Measurements from ENCODE around the gene TTC17.
"Not testable (repeated sequence)": the region's sequence is repeated elsewhere in the genome, so short reads cannot be mapped to it uniquely, and the experiment has no call there.

TTC17 gene

DNA sequence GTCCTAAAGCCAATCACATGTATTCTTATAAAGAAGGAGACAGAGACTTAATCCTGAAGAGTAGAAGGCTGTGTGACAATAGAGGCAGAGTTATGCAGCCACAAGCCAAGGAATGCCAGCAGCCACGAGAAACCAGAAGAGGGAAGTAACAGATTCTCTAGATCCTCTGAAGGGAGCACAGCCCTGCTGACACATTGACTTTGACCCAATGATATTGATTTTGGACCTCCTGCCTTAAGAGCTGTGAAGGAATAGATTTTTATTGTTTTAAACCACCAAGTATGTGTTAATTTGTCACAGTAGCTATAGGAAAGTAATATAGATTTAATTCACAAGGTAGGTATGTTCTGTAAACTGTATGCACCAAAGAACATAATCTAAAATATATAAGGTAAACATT lies 103.6 kb downstream of the TTC17 start:
- DNase-seq: no peak

DNA sequence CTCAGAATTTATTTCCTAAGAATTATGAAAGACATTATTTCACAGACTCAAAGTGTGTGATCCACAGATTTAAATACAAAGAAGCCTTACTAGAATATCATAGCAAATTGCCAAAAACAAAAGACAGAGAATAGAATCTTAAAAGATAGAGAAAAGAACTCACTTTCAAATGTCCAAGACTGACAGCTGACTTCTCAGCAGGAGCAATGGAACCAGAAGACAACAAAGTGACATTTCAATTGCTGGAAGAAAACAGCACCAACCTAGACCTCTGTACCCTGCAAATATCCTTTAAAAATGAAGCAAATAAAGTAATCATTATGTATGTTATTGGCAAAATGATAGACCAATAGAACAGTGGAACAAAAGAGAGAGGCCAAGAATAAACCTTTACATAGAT lies 109.2 kb downstream of the TTC17 start:
- no peak for DNase-seq

DNA sequence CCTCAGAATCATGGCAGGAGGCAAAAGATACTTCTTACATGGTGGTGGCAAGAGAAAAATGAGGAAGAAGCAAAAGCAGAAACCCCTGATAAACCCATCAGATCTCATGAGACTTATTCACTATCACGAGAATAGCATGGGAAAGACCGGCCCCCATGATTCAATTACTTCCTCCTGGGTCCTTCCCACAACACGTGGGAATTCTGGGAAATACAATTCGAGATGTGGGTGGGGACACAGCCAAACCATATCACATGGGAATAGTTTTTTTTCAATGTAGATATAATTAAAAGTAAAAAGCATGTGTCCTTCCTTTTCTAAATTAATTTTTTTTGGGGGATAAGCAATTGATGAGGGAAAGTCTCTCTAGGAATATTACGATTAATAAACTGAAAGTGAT lies 118.8 kb downstream of the TTC17 start:
- not testable (repeated sequence) for DNase-seq

DNA sequence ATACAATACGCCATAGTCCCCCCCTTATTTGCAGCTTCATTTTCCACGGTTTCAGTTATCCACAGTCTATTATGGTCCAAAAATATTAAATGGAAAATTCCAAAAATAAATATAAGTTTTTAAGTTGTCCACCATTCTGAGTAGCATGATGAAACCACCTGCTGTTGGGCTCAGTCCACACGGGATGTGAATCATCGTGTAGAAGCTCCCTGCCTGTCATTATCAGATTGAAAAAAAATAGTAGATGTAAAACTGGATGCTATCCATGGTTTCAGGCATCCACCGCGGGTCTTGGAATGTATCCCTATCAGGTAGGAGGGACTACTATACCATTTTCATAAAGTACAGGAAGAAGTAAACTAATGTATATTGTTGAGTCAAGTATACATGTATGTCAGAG lies 127.4 kb downstream of the TTC17 start:
- DNase-seq: no peak

DNA sequence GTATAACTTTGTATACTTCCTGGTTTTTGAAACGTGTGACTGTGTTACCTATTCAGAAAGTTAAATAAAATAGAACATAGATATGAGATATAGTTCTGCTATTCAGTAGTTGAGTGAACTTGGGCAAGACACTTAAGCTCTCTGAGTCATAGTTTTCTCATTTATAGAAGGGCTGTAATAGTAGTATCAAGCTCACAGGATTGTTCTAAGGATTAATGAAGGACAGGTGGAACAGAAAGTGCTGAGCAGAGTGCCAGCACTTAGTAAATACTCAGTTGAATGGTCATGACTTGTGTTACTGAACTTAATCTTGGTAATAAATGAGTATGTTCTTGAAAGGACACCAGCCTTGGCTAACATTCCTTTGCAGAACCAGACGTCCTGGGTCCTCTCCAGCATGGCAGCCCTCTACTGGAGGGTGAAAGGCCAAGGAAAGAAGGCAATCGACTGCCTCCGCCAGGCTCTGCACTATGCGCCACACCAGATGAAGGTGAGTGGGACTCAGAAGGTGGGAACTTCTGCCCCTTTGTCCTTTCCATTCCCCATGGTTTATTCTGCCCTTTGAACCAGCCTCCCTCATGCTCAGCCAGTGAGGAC lies 131.2 kb downstream of the TTC17 start:
- no peak for DNase-seq

DNA sequence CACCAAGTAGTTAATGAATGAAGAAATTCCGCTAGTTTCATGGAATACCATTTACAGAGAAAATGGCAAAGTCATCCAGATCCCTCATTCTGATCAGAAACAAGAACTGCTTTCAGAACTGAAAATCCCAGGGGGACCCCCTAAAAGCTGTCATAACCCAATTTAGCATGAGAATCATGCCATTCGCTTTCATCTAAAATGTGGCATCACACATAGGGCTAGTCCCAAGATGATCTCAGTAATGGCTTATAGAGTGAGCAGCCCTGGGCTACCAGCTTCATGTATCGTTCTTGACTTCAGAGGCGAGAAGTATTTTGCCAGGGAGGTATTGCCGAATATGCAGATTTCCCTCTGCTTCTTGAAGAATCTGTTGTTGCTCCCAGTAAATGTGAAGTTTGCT lies 134.0 kb downstream of the TTC17 start:
- DNase-seq: no peak

DNA sequence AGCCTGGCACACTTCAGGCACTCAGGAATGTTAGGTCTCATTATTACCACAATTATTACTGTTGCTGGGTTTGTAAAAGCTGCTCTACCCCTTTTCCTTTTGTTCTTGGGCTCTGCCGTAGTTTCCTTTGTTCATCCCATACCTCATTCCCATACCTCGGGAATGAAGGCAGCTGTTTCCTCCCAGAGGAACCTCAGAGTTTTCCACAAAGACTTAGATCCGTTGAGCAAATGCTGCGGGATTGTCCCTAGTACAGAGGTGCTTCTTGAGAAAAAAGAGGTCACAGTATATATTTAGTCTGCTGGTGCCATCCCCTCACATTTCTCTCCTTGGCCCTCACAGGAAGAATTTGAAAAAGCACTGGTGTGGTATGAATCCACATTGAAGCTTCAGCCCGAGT lies 134.7 kb downstream of the TTC17 start:
- DNase-seq: no peak

DNA sequence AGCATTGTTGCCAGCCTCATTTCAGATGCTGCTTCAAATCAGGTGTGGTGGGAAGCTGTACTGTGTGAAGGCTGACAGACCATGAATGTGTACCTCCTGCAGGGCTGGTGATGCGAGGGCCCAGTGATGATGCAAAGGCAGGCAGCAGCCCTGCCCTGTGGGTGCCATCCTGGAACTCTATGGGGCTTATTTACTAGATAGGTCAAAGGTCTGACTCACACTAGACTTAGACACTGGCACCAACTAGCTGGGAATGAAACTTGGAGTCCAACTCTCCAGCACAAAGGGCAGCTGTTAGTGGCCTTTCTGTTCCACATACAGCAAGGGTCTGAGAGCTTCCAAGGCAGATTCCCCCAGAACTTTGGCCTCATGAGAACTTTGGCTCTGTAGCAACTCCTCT lies 138.4 kb downstream of the TTC17 start:
- no peak for DNase-seq

DNA sequence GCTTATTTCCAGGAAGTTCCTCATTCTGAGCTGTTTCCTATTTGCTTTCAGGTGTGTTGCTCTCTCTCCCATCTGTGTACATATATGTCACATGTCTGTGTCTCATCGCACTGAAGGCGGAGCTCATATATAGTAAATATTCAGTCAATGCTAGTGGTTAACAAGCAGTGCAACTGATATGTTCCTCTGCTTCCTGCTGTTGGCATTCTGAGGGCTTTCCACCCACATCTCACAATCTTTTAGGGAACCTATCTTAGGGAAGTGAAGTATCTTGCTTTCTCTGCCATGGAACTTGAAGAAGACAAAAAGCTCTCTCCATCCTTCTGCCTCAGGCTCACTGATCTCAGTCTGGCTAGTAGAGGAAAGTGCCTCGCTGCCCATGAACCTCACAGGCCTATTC lies 139.8 kb downstream of the TTC17 start:
- no peak for DNase-seq

DNA sequence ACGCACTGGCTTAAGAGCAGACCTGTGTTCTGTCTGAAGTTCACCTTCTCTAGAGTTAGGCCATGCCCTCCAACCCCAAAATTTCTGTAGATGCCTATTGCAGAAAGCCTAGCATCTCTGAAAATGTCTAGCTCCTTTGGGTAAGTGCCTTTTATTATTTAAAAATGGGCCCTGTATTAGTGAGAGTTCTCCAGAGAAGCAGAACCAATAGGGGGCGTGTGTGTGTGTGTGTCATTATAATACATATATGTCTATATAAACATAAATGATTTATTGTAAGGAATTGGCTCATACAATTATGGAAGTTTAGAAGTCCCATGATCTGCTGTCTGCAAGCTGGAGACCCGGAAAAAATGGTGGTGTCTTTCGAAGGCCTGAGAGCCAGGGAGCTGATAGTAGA lies 144.7 kb downstream of the TTC17 start:
- no peak for DNase-seq

DNA sequence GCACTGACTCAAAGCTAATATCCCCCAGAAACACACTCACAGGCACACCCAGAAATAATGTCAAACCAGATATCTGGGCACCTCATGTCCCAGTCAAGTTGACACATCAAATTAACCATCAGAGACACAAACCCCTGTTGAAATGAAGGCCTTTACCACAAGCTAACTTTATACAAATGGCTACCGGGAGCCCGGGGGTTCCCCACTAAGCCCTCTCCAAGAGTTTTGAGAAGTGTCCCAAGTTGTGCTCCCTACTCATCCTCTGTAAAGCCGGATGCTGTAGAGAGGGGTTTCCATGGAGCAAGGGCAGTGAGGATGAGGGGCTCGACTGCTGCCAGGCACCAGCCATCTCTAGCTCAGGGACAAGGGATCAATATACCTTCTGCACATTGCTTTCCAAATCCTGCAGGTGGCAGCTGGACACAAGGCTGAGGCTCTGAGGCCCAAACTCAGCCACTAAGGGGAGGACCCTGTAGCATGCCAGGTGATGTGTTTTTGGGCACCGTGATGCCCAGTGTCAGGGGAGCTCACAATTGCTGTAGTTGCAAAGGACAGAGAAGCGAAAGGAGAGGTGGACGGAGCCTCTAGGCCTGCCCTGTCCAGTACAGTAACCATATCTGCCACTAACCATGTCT lies 145.7 kb downstream of the TTC17 start:
- no peak for DNase-seq

DNA sequence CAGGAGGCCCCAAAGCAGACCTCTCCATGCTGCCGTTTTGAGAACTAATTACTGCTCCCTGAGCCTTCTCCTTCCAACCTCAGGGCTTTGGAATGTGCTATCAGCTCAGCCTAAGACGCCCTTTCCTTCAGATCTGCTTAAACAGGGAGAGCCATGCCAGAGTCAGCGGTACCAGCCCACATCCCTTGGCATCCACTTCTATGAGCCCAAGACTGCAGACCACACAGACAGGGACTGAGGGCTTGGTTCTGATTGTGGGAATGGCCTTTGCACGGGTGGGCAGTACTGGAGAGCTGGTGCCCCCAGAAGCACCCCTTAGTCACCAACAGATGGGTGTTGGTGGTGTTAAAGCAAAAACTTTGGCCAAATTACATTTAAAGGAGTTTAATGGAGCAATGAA lies 146.5 kb downstream of the TTC17 start:
- no peak for DNase-seq

DNA sequence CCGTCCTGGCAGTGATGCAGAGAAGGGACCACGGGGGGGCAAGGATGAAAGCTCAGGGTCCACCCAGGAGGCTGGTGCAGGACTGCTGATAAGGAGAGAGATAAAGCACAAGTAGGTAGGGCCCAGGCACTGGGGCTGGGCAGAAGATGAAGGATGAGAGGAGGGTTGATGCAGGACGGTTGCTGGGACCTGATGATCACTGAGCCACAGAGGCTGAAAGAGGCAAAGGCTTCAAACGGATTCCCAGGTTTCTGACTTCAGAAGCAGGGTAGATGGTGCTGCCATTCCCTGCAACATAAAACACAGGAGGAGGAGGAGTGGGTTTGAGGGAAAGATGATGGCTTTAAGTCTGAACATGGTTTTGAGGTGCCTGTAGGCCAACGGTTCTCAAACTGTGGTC lies 148.5 kb downstream of the TTC17 start:
- DNase-seq: no peak

DNA sequence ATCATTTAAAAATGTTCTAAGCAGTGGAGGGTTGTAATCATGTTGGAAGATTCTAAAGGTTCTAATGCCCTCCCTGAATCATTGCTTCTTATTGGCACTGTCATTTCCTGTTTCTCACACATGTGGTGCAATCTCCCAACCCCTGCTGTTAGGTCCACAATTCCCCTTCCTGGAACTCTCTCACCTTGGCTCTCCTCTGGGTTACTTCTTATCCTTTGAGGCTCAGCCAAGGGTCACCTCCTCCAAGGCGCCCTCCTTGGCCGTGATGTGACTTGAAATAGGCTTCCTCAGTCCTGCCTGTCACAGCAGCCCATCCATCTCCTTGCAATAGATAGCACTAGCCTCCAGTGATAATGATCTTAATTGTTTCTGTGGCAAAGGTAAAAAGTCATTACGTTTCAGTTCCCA lies 149.8 kb downstream of the TTC17 start:
- DNase-seq: no peak

DNA sequence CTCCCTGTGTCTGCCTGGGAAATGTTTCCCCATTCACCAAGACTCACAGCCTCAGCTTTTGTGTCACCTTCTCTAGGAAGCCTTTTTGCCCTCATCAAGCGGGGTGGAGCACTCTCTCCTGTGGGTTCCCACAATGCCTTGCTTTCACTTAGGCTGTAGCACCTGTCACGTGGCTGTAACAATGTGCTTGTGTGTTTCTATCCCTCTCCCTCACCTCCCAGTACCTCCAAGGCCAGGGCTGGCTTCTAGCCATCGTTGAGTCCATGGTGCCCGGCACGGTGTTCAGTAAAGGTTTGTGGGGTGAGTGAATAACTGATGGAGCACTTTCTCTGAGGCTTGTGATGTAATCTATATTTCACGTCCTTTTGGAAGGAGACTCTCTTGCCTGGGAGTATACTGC lies 153.2 kb downstream of the TTC17 start:
- no peak for DNase-seq

DNA sequence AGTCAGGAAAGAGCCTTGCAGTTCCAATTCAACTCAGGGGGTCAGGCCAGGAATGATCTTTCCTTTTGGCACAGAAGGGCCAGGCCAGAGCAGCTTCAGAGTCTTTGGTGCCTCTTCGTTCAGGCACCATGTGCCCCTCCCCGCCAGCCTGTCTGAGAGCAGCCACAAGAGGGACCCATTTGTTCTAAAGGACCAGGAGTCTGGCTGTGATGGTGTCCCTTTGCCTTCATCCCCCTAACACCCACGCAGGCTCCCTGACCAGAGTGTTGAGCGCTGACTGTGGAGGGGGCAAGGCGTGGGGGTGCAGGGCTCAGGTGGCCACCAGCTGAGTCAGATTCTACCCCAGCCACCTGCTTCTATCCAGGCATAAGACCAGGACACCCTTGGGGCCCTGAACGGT lies 156.4 kb downstream of the TTC17 start:
- DNase-seq: no peak

DNA sequence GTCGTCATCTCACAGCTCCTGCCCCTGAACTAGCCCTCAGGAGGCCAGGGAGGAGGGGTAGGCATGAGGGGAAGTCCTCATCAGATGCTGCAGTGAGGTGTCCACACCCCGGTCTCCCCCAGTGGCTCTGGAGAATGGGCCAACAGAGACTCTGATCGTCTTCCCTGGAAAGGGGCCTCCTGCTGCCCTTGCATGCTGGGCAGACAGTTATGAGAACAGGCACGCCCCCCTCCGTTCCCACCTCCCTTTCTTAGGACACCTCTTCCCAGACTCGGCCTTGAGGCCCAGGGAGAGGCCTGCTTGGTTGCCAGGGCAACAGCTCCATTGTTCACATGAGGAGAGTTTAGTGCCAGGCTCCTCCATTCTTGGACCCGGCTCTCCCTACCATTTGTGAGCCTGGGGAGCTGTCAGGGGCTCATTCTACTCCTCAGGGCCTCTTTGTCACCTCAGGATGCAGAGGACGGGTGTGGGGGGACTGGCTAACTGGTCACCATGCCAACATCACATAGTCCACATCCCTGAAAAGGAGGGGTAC lies 157.7 kb downstream of the TTC17 start:
- DNase-seq: no peak

DNA sequence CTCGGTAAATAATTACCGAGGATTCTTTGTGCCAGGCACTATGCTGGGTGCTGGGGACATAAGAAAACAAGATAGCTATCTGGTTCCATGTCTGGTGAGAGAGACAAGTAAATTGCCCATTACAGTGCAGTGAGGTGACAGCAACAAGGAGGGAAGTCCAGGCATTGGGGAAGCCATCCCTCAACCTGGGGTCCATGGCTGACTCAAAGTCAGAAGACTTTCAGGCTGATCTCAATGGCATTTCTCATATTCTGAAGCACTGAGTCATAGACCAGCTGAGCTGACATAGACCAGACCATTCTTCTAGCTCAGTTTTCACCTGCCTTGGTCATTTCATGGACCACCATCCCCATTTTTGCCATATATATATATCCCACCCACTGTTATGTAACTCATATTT lies 158.8 kb downstream of the TTC17 start:
- no peak for DNase-seq

DNA sequence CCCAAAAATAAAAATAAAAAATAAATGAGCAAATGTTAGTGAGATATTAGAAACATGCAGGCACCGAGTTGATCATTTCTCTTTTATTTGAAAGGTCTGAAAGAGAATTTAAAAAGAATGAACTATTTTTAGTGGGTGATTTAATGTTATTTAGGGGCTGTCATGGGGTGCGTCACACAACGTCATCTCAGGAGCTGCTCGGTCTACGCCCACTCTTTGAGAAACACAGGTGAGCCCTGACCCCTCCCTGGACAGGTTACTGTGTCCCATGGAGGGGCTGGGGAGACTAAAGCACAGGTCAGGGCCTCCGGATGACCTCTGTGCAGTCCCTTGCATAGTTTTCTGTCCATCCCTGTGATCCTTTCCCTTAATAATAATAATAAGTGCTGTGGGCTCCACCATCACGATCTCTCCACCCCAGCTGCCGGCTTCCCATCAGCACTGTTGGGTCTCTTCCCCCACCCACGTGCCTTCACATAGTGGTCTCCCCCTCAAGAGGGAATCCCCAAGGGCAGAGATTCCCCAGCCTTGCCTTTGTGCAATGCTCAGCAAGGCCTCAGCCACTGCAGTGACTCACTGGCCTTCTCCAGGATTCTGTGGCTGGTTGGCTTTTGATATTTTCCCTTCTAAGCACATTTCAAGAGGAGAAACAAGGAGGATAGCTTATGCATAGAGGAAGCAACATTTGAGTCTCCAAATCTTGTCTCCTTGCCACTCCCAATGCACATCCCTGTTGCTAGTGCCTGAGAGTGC lies 159.9 kb downstream of the TTC17 start:
- DNase-seq: no peak

DNA sequence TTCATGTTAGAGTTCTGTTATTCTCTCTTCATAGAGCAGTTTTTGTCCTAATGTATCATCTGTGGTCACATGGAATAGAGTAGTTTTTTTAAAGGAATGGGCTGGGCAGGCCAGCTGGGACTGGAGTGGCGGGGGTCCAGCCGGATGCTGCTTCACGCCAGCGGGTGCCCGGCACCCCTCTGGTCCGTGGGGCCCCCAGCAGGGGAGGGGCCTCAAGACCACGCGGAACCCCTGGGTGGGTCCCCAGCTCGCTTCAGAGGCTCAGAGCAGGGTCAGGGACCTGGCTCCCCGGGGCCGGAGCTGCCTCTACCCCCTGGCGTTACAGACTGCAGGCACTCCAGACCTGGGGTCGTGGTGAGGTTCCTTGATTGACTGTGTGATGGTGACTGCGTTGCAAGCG lies 162.8 kb downstream of the TTC17 start:
- DNase-seq: no peak

DNA sequence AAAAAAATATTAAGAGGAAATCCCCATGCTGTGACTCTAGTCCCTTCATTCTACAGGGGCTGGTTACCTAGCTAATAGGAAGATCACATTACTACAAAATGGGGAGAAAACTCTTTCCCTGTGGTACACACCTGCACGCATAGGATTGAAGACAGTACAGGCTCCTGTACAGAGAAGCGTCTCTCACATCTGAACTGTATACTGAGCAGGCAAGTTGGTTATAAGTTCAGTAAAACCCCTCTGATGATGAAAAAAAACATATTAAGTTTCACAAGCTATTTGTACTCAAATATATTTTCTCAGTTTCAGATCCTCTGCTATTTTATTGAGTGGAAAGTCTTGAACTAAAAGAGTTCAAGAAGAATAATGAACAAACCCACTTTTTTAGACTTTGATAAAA lies 164.9 kb downstream of the TTC17 start:
- DNase-seq: no peak

DNA sequence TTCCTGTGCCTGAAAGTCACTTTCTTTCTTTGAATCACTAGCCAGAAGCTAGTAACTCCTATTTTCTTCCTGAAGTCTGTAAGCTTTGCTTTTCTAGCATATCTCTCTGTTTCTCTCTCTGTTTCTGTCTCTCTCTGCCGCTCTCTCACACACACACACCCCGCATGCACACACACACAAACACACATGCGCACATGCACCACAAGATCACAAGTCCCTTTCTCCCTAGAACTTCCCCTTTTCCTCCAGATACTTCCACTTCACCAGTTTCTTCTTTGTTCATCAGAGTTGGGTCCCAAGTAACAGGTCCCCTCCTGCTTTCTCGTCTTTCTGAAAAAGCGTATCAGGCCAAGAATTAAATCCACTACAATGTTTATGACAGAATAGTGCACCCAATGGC lies 173.3 kb downstream of the TTC17 start:
- no peak for DNase-seq

DNA sequence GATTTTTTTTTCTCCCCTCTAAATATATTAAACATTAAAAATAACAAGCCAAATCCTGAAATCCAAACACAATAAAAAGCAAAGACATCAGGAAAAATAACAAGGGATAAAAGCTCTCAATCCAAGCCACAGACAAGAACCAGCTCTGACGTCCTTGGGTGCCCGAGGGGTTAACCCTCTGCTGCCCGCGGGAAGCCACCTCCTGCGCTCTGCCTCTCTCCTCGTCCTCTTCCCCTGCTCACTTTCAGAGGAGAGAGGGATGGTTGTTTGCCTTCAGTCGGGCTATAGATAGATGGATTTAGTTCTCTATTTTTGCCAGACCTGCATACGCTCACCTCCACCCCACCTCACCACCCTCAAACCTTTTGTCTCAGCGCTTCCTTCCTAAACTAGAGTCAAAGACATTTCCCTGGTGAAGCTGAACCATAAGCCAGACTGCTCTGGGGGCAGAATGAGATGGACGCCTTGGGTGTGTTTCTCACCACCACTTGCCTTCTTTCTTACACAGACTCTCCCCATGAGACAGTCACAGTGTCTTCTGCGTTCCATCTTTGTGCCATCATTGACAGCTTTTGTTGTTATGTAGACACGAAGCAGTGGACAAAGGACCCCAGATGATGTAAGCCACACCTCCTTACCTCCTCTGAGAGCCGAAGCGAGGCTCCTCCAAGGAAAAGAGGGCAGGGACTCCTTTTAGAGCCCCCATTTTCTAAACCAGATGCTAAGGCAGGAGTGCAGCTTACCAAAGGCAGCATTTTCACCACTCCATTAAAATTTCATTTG lies 179.3 kb downstream of the TTC17 start:
- no peak for DNase-seq

DNA sequence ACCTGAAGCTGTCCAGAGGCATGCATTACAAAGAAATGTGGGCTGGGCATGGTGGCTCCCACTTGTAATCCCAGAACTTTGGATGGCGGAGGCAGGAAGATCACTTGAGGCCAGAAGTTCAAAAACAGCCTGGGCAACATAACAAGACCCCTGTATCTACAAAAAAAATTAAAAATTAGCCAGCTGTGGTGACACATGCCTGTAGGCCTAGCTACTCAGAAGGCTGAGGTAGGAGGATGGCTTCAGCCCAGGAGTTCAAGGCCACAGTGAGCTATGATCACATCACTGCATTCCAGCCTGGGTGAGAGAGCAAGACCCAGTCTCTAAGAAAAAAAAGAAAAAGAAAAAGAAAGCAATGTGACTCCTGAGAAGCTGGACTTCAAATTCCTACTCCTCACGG lies 183.3 kb downstream of the TTC17 start:
- DNase-seq: no peak

All from NCI-H510A treated with DMSO at 0.1 percent for 48 hours (cell line).